Activated naive CD8-positive, alpha-beta T cell treated with anti-CD3 and anti-CD28 coated beads, Interleukin-2, amount 10 ng/mL, durations not matched to agents 7 days and 5 days (primary cell): ENCODE data around the gene DOCK10. TPM values are rescaled to one million over a fixed set of nuclear protein-coding genes. Genes with fewer than 3 reads are reported as not detected.

Experiments
- ATAC-seq: fragments of 150-1000 bp; cut with Tn5 transposase; one replicate; pipeline ENCODE4 v1.10.0; 2021; ENCODE audit warnings: low read depth, moderate library complexity
- POLR2A ChIA-PET: fragments of 350-600 bp; sonication (Branson Sonifier 250); formaldehyde crosslinking; loops from one replicate; lab custom pipeline; 2021; ENCODE audit warnings: antibody characterized with exemption; lab: Charles Lee
- DNase-seq: peaks from one replicate; pipeline ENCODE4 v3.0.0; 2021
- H3K27ac Mint-ChIP-seq: one replicate; pipeline ENCODE4 v1.8.0; 2022; ENCODE audit warnings: mild to moderate bottlenecking, mixed read lengths
- H3K27me3 Mint-ChIP-seq: one replicate; pipeline ENCODE4 v1.8.0; 2022; ENCODE audit warnings: mild to moderate bottlenecking, moderate library complexity, mixed read lengths
- H3K36me3 Mint-ChIP-seq: one replicate; pipeline ENCODE4 v1.8.0; 2021; ENCODE audit warnings: mild to moderate bottlenecking, mixed read lengths
- H3K4me1 Mint-ChIP-seq: one replicate; pipeline ENCODE4 v1.8.0; 2021; ENCODE audit warnings: mixed read lengths
- H3K4me3 Mint-ChIP-seq: one replicate; pipeline ENCODE4 v1.8.0; 2022; ENCODE audit warnings: mild to moderate bottlenecking, moderate library complexity, mixed read lengths
- H3K9me3 Mint-ChIP-seq: one replicate; pipeline ENCODE4 v1.8.0; 2021; ENCODE audit warnings: mixed read lengths
- total RNA-seq, 2 experiments: library from RNA; stranded (reverse); gene quantifications; one replicate each; pipeline ENCODE4 v1.2.3, GENCODE V29; 2021

Gene DOCK10
- total RNA-seq, 2 experiments from 2014 or later = 259 to 273 TPM

- peak overlapping the region; percentile 78 for H3K4me3 Mint-ChIP-seq
- peaks cover 60% of the 10 kb centered on the region for H3K4me1 Mint-ChIP-seq
- POLR2A ChIA-PET = interaction anchor here (7.3 kb wide), 1 partner anchor 16 kb away, joined by 134 read pairs; no protein-coding TSS in a partner anchor
- DNase-seq = no peak
- H3K27me3 Mint-ChIP-seq = no peaks in the 10 kb centered on the region
- ATAC-seq = no peak
- H3K27ac Mint-ChIP-seq = peak overlapping the region; percentile 80
- no peaks in the 10 kb centered on the region for H3K9me3 Mint-ChIP-seq
- peaks cover 55% of the 10 kb centered on the region for H3K36me3 Mint-ChIP-seq
These were observed 4.6 kb downstream of the DOCK10 start for GRCh38 chr2:225037415-225038230.

GRCh38 chr2:225036431-225036830, 5.8 kb downstream of the DOCK10 start:
- Mint-ChIP-seq H3K4me3 (no peak overlapping the region), H3K27ac (no peak overlapping the region), H3K36me3 (peaks cover 62% of the 10 kb centered on the region), H3K4me1 (peaks cover 67% of the 10 kb centered on the region), H3K9me3 (no peaks in the 10 kb centered on the region), H3K27me3 (no peaks in the 10 kb centered on the region)
- DNase-seq (no peak), ATAC-seq (no peak)
- POLR2A ChIA-PET = no interaction called here

GRCh38 chr2:225033440-225034318, 8.6 kb downstream of the DOCK10 start:
- POLR2A ChIA-PET = no interaction called here
- DNase-seq (no peak), ATAC-seq (no peak)
- H3K36me3 Mint-ChIP-seq = peaks cover 63% of the 10 kb centered on the region
- no peaks in the 10 kb centered on the region for H3K27me3 Mint-ChIP-seq
- peak overlapping the region; percentile 19 for H3K4me3 Mint-ChIP-seq
- no peaks in the 10 kb centered on the region for H3K9me3 Mint-ChIP-seq
- H3K27ac Mint-ChIP-seq = no peak overlapping the region
- H3K4me1 Mint-ChIP-seq = peaks cover 61% of the 10 kb centered on the region

GRCh38 chr2:225032246-225032645, 10.0 kb downstream of the DOCK10 start:
- ATAC-seq (no peak), DNase-seq (no peak)
- Mint-ChIP-seq H3K27ac (no peak overlapping the region), H3K4me1 (peaks cover 62% of the 10 kb centered on the region), H3K27me3 (no peaks in the 10 kb centered on the region), H3K9me3 (no peaks in the 10 kb centered on the region), H3K4me3 (no peak overlapping the region), H3K36me3 (peaks cover 68% of the 10 kb centered on the region)
- POLR2A ChIA-PET = no interaction called here

GRCh38 chr2:225031599-225031998, 10.7 kb downstream of the DOCK10 start:
- H3K4me3 Mint-ChIP-seq = no peak overlapping the region
- ATAC-seq = peak; percentile 24
- H3K27ac Mint-ChIP-seq = no peak overlapping the region

GRCh38 chr2:225030893-225031292, 11.4 kb downstream of the DOCK10 start:
- Mint-ChIP-seq H3K4me1 (peaks cover 67% of the 10 kb centered on the region), H3K4me3 (no peak overlapping the region), H3K9me3 (no peaks in the 10 kb centered on the region), H3K27me3 (no peaks in the 10 kb centered on the region), H3K36me3 (peaks cover 60% of the 10 kb centered on the region), H3K27ac (peak overlapping the region; percentile 43)
- ATAC-seq (no peak), DNase-seq (no peak)
- POLR2A ChIA-PET = no interaction called here

More at GRCh38 chr2:225031599-225031998, 10.7 kb downstream of the DOCK10 start:
- H3K9me3 Mint-ChIP-seq = no peaks in the 10 kb centered on the region
- H3K36me3 Mint-ChIP-seq = peaks cover 63% of the 10 kb centered on the region
- DNase-seq = no peak
- no peaks in the 10 kb centered on the region for H3K27me3 Mint-ChIP-seq
- peaks cover 65% of the 10 kb centered on the region for H3K4me1 Mint-ChIP-seq
- POLR2A ChIA-PET = no interaction called here

- POLR2A ChIA-PET = no interaction called here
These were observed 12.1 kb downstream of the DOCK10 start for GRCh38 chr2:225030203-225030602.

GRCh38 chr2:225028572-225028971, 13.7 kb downstream of the DOCK10 start:
- Mint-ChIP-seq H3K4me3 (no peak overlapping the region), H3K9me3 (no peaks in the 10 kb centered on the region), H3K36me3 (peaks cover 38% of the 10 kb centered on the region), H3K27ac (no peak overlapping the region), H3K4me1 (peaks cover 53% of the 10 kb centered on the region), H3K27me3 (no peaks in the 10 kb centered on the region)
- ATAC-seq = no peak
- DNase-seq = no peak
- POLR2A ChIA-PET = no interaction called here

More at GRCh38 chr2:225030203-225030602, 12.1 kb downstream of the DOCK10 start:
- Mint-ChIP-seq H3K27ac (peak overlapping the region; percentile 78), H3K4me3 (no peak overlapping the region), H3K9me3 (no peaks in the 10 kb centered on the region), H3K4me1 (peaks cover 64% of the 10 kb centered on the region), H3K27me3 (no peaks in the 10 kb centered on the region), H3K36me3 (peaks cover 54% of the 10 kb centered on the region)
- ATAC-seq (peak; percentile 24), DNase-seq (no peak)

GRCh38 chr2:225027061-225027762, 15.1 kb downstream of the DOCK10 start:
- H3K4me1 Mint-ChIP-seq = peaks cover 58% of the 10 kb centered on the region
- DNase-seq = no peak
- no peaks in the 10 kb centered on the region for H3K27me3 Mint-ChIP-seq
- ATAC-seq = no peak
- peaks cover 39% of the 10 kb centered on the region for H3K36me3 Mint-ChIP-seq
- H3K9me3 Mint-ChIP-seq = no peaks in the 10 kb centered on the region
- peak overlapping the region; percentile 18 for H3K4me3 Mint-ChIP-seq
- H3K27ac Mint-ChIP-seq = peak overlapping the region; percentile 54
- POLR2A ChIA-PET = interaction anchor here (1.3 kb wide), 1 partner anchor 14 kb away, joined by 3 read pairs; the partner anchor contains the start of gene DOCK10

- H3K9me3 Mint-ChIP-seq = no peaks in the 10 kb centered on the region
- POLR2A ChIA-PET = no interaction called here
- no peak for DNase-seq
- H3K27ac Mint-ChIP-seq = peak overlapping the region; percentile 65
- peaks cover 54% of the 10 kb centered on the region for H3K4me1 Mint-ChIP-seq
- peak overlapping the region; percentile 21 for H3K4me3 Mint-ChIP-seq
- ATAC-seq = peak; percentile 69
- H3K36me3 Mint-ChIP-seq = peaks cover 34% of the 10 kb centered on the region
- H3K27me3 Mint-ChIP-seq = no peaks in the 10 kb centered on the region
These were observed 16.2 kb downstream of the DOCK10 start for GRCh38 chr2:225025917-225026571.

- DNase-seq = no peak
- H3K4me3 Mint-ChIP-seq = no peak overlapping the region
- H3K4me1 Mint-ChIP-seq = peaks cover 62% of the 10 kb centered on the region
- peaks cover 30% of the 10 kb centered on the region for H3K36me3 Mint-ChIP-seq
- H3K9me3 Mint-ChIP-seq = no peaks in the 10 kb centered on the region
- POLR2A ChIA-PET = no interaction called here
- no peak overlapping the region for H3K27ac Mint-ChIP-seq
- no peaks in the 10 kb centered on the region for H3K27me3 Mint-ChIP-seq
- ATAC-seq = no peak
These were observed 20.1 kb downstream of the DOCK10 start for GRCh38 chr2:225022188-225022587.

GRCh38 chr2:225020168-225020849, 22.0 kb downstream of the DOCK10 start:
- DNase-seq (no peak), ATAC-seq (no peak)
- peaks cover 29% of the 10 kb centered on the region for H3K36me3 Mint-ChIP-seq
- no peak overlapping the region for H3K4me3 Mint-ChIP-seq
- POLR2A ChIA-PET = no interaction called here
- peaks cover 50% of the 10 kb centered on the region for H3K4me1 Mint-ChIP-seq
- no peaks in the 10 kb centered on the region for H3K27me3 Mint-ChIP-seq
- H3K9me3 Mint-ChIP-seq = no peaks in the 10 kb centered on the region
- H3K27ac Mint-ChIP-seq = no peak overlapping the region
